Islet of Langerhans (tissue), 1 donor: Measurements from ENCODE around the gene CDH16.
"Not testable (repeated sequence)": the region's sequence is repeated elsewhere in the genome, so short reads cannot be mapped to it uniquely, and the experiment has no call there.

Source experiments
- FAIRE-seq: peaks from one replicate; lab custom pipeline; 2011; peaks lifted over from hg19 to GRCh38; lab: Jason Lieb, UNC

Gene CDH16

GRCh38 chr16:66918803-66919568 is at the start of gene CDH16:
Gene CDH16 (minus strand): TSS chr16:66918885. CDS start chr16:66918065, 820 bp downstream.
- no peak for FAIRE-seq

DNA sequence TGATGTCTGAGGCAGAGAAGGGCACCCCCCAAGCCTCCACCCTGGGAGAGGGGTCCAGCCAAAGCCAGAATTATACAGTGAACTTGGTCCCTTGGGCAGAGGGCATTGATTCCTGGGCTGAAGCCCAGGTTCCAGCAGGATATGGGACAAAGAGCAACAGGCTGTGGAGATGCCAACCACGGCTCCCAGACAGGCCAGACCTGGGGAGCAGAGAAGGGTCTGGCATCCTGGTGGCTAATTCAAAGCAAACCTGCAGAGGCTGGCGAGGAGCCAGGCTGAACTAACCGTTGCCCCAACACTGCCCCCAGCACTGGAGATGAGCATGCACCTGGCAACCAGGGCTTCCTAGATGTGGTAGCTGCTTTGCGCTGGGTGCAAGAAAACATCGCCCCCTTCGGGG is 45.4 kb upstream of the CDH16 start:
- no peak for FAIRE-seq

DNA sequence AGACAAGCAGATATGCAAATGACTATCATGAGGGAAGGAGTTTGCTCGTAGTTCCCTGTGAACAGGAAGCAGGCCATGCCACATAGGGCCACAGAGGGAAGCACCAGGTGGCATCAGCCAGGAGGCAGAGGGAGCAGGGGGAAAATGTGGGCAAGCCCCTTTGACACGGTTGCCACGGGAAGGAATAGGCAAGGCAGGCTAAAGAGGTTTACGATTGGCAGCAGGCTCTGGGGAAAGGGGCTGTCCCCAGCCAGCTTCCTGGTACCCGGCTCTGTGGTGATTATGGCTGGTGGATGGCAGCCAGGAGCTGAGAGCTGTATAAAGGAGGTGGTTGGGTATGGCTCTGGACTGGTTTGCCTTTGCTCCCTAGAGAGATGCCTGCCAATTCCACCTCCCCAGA is 43.2 kb upstream of the CDH16 start:
- FAIRE-seq, result no peak

DNA sequence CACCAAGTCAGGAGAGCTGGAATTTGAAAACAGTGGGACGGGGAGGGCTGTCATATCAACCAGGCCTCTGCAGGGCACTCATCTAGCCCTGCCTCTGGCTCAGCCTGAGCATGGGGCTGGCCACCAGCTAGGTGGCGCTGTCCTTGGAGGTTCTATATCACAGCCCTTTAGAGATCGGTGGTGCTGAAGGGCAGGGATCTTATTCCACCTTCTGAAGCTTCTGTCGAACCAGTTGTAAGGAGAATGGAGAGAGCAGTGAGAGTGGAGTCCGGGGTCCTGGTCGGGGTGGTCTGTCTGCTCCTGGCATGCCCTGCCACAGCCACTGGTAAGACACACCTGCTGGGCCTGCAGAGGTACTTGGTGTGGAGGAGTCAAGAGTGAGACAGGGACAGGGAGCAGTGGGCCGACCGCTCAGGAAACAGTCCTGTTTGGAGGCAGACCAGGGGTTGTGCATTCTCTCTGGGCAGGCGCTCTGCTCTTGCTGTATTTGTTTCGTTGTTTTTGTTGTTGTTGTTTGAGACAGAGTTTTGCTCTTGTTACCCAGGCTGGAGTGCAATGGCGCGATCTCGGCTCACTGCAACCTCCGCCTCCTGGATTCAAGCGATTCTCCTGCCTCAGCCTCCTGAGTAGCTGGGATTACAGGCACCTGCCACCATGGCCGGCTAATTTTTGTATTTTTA is 42.5 kb upstream of the CDH16 start, which contains the start of gene CES3:
Gene CES3, plus strand, starts transcription at position 202 of the 680 bp plus-strand sequence. Its CDS starts 42 bp downstream, at position 244.
- no peak for FAIRE-seq

DNA sequence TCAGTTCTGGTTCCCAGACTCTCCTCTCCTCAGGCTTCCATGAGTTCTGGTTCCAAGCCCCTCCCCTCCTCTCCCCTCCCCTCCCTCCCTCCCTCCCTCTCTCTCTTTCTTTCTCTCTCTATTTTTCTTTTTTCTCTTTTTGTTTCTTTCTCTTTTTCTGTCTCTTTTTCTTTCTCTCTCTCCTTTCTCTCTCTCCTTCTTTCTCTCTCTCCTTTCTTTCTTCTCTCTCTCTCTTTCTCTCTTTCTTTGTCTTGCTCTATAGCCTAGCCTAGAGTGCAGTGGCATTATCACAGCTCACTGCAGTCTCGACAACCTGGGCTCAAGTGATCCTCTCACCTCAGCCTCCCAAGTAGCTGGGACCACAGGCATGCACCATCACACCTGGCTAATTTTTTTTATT is 41.6 kb upstream of the CDH16 start:
- FAIRE-seq, result no peak

DNA sequence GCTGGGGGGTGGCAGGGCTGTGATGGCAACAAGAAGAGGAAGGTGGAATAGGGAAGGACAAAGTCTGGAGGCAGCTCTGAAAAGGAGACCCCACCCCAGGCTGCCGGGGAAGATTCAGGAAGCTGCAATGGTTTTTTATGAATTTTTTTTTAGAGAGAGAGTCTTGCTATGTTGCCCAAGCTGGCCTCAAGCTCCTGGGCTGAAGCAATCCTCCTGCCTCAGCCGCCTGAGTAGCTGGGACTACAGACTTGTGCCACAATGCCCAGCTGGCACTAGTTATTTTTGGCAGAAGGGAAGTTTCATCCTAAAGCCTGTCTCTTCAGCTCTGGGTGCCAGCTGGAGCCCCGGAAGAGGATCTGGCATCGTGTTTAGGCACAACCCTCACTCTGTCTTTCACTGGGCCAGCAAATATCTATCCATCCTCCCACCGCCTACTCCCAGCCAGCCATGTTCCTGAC is 41.0 kb upstream of the CDH16 start:
- FAIRE-seq, result no peak

DNA sequence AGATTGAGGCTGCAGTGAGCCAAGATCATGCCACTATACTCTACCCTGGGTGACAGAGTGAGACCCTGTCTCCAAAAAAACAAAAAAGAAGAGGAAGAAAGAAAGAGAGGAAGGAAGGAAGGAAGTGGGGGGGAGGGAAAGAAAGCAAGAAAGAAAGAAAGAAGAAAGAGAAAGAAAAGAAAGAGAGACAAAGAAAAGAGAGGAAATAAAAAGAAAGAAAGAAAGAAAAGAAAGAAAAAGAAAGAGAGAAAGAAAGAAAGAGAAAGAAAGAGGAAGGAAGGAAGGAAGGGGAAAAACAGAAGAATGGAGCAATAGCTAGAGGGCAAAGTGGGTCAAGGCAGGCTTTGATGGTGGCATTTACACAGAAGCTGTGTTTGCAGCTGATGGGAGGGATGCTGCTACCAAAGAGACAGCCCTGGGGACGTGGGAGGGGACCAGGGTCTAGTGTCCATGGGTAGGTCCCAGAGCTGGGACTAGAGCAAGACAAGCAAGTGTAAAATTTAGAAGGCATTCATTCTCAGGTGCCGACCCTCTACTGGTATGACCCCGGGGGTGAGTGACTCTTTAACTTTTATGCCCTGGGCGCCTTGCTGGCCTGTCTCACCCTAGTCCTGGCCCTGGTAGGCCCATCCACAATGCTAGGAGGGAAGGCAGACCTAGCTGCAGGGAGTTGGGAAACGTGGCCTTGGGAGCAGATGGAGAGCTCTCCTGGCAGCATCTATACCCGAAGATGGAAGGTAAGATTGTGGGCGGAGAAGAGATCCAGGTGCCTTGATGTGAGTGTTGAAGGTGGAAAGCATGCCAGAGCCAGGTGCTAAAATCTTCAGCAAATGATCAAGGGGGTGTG is 40.4 kb upstream of the CDH16 start:
- FAIRE-seq, result no peak

DNA sequence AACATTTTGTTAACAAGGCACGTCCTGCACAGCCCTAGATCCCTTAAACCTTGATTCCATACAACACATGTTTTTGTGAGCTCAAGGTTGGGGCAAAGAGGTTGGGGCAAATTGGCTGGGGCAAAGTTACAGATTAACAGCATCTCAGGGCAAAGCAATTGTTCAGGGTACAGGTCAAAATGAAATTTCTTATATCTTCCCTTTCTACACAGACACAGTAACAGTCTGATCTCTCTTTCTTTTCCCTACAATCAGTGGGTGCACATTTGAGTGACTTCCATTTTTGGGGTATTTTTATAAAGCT is 37.4 kb upstream of the CDH16 start:
- FAIRE-seq, result not testable (repeated sequence)

DNA sequence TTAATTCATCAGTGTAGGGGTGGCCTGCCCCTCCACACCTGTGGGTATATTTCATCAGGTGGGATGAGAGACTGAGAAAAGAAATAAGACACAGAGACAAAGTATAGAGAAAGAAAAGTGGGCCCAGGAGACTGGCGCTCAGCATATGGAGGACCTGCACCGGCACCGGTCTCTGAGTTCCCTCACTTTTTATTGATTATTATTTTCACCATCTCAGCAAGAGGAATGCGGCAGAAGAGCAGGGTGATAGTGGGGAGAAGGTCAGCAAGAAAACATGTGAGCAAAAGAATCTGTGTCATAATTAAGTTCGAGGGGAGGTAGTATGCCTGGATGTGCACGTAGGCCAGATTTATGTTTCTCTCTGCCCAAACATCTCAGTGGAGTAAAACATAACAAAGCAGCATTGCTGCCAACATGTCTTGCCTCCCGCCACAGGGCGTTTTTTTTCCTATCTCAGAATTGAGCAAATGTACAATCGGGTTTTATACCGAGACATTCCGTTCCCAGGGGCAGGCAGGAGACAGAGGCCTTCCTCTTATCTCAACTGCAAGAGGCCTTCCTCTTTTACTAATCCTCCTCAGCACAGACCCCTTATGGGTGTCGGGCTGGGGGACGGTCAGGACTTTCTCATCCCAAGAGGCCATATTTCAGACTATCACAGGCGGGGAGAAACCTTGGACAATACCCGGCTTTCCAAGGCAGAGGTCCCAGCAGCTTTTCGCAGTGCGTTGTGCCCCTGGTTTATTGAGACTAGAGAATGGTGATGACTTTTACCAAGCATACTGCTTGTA is 36.9 kb upstream of the CDH16 start:
- FAIRE-seq, result not testable (repeated sequence)

DNA sequence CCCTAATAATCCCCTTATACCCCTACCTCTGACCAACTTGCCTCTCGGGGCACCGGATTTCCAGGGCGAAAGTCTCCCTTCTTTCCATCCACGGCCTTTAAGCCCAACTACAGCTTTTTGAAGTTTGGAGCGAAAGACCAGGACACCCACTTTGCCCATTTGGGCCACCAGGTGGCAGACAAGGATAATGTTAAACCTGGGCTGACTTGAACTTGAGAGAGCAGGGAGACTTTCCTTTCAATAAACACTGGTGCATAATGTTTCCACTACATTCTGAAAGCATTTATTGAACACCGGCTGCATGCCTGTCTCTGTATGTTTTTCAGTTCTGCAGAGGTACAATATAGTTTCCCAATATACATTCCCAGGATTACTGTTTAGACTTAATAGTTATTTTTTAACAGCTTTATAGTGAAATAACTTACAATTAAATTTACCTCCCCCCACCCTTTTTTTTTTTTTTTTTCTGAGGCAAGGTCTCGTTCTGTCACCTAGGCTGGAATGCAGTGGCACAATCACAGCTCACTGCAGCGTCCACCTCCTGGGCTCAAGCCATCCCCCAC is 35.5 kb upstream of the CDH16 start:
- FAIRE-seq, result peak; percentile 81

DNA sequence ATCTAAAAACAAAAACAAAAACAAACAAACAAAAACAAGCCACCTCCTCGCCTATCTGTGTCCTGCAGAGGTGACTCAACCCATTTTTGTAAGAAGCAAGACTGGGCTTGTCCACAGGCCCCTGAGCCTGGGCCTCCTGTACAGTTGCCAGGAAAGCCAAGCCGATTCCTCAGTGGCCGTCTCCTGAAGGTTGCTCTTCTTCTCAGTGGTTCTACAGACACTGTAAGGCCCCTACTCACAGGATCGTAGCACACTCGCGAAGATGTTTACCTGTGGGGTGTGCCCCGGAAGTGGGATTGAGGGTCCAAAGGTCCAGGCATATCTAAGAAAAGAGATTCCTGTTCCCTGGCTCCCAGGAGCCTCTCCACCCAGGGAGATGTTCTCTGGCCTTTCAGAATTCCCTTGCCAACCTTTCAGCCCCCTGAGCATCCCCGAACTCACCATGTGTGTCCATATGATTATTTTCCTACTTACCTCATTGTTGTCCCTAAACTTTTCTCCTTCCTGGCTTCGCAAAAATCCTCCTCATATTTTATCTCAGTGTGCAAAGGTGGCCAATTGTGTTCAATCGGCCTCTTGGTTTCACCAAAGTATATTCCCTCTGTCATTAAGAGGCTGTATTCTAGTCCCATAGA is 34.9 kb upstream of the CDH16 start:
- no peak for FAIRE-seq

- FAIRE-seq, result peak; percentile 51
Observed at GRCh38 chr16:66952430-66953110, 33.9 kb upstream of the CDH16 start.

GRCh38 chr16:66950971-66951790 is 32.5 kb upstream of the CDH16 start:
- FAIRE-seq, result no peak

DNA sequence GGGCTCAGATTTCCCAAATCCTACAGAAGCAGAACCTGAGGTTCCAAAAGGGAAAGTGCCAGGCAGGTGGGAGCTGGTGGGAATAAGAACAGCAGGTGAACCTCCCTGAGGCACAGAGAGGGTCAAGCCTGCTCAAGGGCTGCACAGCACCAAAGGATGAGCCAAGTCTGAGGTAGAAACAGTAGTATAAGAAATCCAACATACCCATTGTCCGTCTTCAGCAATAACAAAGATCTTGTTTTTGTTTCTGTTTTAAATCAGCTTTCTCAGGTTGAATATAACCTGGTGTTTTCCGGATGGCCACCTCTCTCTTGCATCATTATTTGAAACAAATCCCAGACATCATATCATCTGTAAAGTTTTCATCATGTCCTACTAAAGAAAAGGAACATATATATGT is 31.8 kb upstream of the CDH16 start:
- FAIRE-seq, result no peak

DNA sequence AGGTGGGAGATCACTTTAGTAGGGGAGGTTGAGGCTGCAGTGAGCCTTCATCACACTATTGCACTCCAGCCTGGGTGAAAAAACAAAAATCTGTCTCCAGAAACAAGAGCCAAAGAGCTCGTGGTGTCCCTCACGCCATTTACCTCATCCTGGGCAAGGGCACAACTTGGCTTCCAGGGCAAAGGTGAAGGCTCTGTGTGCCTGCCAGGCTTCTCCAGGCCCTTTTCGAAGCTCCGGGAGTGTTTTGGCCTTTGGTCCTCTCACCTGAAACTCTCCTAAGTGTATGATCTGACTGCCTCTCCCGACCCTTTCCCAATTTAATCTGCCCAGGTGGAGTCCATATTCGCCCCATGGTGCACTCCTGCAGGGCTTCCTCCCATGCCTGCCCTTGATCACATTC is 30.8 kb upstream of the CDH16 start:
- FAIRE-seq, result no peak

GRCh38 chr16:66948837-66949225 is 30.1 kb upstream of the CDH16 start:
- no peak for FAIRE-seq

- no peak for FAIRE-seq
Observed at GRCh38 chr16:66948134-66948836, 29.6 kb upstream of the CDH16 start.

GRCh38 chr16:66947302-66948065 is 28.8 kb upstream of the CDH16 start:
- FAIRE-seq, result peak; percentile 95

GRCh38 chr16:66946974-66947301 is 28.3 kb upstream of the CDH16 start:
- no peak for FAIRE-seq
